ENCODE results near the gene CUX1.
A peak's percentile ranks its signal among the peaks of the same experiment; 100 is the strongest.

The CUX1 gene

DNA sequence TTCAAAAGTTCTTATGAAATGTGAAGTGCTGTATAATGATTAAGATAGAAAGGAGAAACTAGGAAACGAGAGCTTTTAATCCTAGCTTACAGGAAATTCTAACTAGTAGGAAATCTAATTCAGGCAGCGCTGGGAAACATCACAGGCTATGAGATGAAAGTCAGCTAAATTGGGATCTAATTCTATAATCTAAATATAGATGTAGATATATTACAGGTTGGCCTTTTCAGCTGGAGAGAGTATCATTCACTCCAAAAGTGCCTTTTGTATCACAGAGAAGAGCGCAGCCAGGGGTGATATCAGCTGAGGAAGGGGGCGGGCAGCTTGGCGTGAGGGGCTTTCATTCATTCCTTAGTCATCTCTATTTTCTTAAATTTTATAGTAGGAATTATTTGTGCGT is 157.0 kb downstream of the CUX1 start:
- Mint-ChIP-seq H3K27ac (peak overlapping the region; percentile 75), H3K4me3 (no peak overlapping the region)

DNA sequence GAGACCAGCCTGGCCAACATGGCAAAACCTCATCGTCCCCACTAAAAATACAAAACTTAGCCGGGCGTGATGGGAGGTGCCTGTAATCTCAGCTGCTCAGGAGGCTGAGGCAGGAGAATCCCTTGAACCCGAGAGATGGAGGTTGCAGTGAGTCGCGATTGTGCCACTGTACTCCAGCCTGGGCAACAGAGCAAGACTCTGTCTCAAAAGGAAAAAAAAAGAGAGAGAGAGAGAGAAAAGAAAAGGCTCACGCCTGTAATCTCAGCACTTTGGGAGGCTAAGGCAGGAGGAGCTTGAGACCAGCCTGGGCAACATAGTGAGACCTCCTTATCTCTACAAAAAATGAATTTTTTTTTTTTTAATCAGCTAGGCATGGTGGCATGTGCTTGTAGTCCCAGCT is 157.6 kb downstream of the CUX1 start:
- TF ChIP-seq, protein P1, sequence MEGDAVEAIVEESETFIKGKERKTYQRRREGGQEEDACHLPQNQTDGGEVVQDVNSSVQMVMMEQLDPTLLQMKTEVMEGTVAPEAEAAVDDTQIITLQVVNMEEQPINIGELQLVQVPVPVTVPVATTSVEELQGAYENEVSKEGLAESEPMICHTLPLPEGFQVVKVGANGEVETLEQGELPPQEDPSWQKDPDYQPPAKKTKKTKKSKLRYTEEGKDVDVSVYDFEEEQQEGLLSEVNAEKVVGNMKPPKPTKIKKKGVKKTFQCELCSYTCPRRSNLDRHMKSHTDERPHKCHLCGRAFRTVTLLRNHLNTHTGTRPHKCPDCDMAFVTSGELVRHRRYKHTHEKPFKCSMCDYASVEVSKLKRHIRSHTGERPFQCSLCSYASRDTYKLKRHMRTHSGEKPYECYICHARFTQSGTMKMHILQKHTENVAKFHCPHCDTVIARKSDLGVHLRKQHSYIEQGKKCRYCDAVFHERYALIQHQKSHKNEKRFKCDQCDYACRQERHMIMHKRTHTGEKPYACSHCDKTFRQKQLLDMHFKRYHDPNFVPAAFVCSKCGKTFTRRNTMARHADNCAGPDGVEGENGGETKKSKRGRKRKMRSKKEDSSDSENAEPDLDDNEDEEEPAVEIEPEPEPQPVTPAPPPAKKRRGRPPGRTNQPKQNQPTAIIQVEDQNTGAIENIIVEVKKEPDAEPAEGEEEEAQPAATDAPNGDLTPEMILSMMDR (IDR thresholded peaks at IDR 0.05) = no peak
- Mint-ChIP-seq H3K4me3 (no peak overlapping the region), H3K27me3 (ENCODE audit: low read depth, poor library complexity) (peaks cover 10% of the 10 kb centered on the region), H3K9me3 (no peaks in the 10 kb centered on the region), H3K4me1 (peaks cover 54% of the 10 kb centered on the region), H3K27ac (peak overlapping the region; percentile 75), H3K36me3 (ENCODE audit: low read depth) (peaks cover 38% of the 10 kb centered on the region)
- no peak for DNase-seq

More for the DNA sequence above, 157.0 kb downstream of the CUX1 start:
- H3K9me3 Mint-ChIP-seq = no peaks in the 10 kb centered on the region
- peaks cover 43% of the 10 kb centered on the region for H3K36me3 Mint-ChIP-seq (ENCODE audit: low read depth)
- TF ChIP-seq, protein P1 (IDR thresholded peaks at IDR 0.05) = no peak
- H3K4me1 Mint-ChIP-seq = peaks cover 54% of the 10 kb centered on the region
- no peak for DNase-seq
- H3K27me3 Mint-ChIP-seq (ENCODE audit: low read depth, poor library complexity) = peaks cover 10% of the 10 kb centered on the region

DNA sequence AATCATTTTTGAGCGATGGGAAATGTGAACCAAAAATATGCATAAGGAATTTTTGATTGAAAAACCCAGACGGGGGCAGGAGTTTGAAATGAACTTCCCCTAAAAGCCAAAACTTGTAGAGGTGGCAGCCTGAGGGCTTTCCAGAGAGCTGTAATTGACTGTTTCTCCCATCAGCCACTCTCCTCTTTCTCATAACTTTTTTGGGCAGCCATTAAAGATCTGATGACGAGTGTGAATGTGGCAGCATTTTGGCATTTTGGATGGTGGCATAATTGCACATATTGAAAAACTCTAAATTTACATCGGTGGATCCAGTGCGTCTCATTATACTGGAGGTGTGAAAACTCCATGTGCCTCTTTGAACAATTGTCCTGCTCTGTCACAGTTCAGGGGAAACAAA is 159.0 kb downstream of the CUX1 start:
- Mint-ChIP-seq H3K4me3 (no peak overlapping the region), H3K27ac (no peak overlapping the region), H3K27me3 (ENCODE audit: low read depth, poor library complexity) (peaks cover 9% of the 10 kb centered on the region), H3K4me1 (peaks cover 54% of the 10 kb centered on the region), H3K36me3 (ENCODE audit: low read depth) (peaks cover 39% of the 10 kb centered on the region), H3K9me3 (no peaks in the 10 kb centered on the region)
- DNase-seq = no peak
- TF ChIP-seq, protein P1 (IDR thresholded peaks at IDR 0.05) = no peak

DNA sequence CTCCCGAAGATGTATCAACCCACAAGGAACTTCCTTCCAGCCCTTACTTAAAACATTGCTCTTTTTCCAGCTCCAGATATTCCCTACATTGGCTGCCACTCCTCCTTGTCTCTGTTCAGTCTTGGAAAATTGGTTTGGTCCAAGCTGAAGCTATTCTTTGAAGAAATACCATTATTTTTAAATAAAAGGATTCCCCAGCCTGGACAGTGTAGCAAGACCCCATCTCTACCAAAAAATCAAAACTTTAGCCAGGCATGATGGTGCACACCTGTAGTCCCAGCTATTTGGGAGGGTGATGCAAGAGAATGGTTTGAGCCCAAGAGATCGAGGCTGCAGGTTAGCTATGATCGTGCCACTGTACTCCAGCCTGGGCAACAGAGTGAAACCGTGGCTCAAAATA is 159.8 kb downstream of the CUX1 start:
- TF ChIP-seq, protein P1 (IDR thresholded peaks at IDR 0.05) = no peak
- Mint-ChIP-seq H3K4me3 (no peak overlapping the region), H3K36me3 (ENCODE audit: low read depth) (peaks cover 42% of the 10 kb centered on the region), H3K9me3 (no peaks in the 10 kb centered on the region), H3K27ac (no peak overlapping the region), H3K27me3 (ENCODE audit: low read depth, poor library complexity) (peaks cover 9% of the 10 kb centered on the region), H3K4me1 (peaks cover 51% of the 10 kb centered on the region)
- DNase-seq = no peak

DNA sequence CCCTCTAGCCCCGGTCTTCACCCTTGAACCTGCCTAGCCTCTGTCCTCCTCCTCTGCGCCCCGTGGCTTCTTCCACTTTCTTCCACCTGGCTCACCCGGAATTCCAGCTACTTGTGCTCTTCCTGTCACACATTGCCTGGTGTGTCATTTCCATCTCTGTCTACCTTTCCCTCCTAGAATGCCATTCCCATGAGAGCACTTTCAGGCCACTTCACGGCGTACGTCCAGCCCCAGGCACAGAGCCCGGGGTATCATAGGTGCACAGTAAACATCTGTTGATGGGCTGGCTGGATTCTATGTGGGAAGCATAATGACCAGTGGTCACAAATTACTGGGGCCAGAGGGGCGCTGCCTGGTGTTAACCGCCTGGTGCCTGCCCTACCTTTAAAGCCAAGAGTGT is 161.3 kb downstream of the CUX1 start:
- peaks cover 43% of the 10 kb centered on the region for H3K36me3 Mint-ChIP-seq (ENCODE audit: low read depth)
- no peak for DNase-seq
- TF ChIP-seq, protein P1 (IDR thresholded peaks at IDR 0.05) = no peak
- H3K27ac Mint-ChIP-seq = peak overlapping the region; percentile 34
- peaks cover 5% of the 10 kb centered on the region for H3K27me3 Mint-ChIP-seq (ENCODE audit: low read depth, poor library complexity)
- no peak overlapping the region for H3K4me3 Mint-ChIP-seq
- peaks cover 4% of the 10 kb centered on the region for H3K9me3 Mint-ChIP-seq
- peaks cover 38% of the 10 kb centered on the region for H3K4me1 Mint-ChIP-seq

DNA sequence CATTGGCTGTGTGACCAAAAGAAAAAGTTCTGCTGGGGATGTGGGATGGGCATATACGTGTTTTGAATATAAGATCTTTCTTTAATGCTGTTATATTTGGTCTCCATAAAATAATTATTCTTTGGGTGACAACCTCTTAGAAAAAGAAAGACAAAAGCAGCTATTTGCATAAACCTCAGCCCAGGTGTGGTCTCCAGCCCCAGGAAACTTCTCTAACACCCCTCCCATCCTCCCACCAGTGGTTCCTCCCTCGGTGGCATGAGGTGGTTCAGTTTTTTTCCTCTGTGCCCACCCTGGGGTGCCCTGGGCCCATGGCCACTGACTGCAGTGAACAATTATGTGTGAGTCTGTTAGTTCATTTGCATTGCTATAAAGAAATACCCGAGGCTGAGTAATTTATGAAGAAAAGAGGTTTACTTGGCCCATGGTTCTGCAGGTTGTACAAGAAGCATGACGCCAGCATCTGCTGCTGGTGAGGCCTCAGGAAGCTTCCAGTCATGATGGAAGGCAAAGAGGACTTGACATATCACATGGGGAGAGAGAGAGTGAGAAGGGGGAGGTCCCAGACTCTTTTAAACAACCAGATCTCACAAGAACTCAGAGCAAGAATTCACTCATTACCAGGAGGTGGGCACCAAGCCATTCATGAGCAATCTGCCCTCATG is 165.9 kb downstream of the CUX1 start:
- Mint-ChIP-seq H3K9me3 (peaks cover 4% of the 10 kb centered on the region), H3K4me1 (peaks cover 46% of the 10 kb centered on the region), H3K27me3 (ENCODE audit: low read depth, poor library complexity) (peaks cover 5% of the 10 kb centered on the region), H3K27ac (no peak overlapping the region), H3K36me3 (ENCODE audit: low read depth) (peaks cover 35% of the 10 kb centered on the region), H3K4me3 (no peak overlapping the region)
- TF ChIP-seq, protein P1 (IDR thresholded peaks at IDR 0.05) = no peak
- DNase-seq = no peak
